GM19455 (cell line): ENCODE results near the gene UBE2S.

Source experiments
- ATAC-seq: cut with Tn5 transposase; IDR thresholded peaks from one replicate; pipeline ENCODE4 v1.9.1; 2021; ENCODE audit not compliant: unreplicated experiment

The UBE2S gene

GRCh38 chr19:55366790-55367189, 40.8 kb downstream of the UBE2S start:
- no peak for ATAC-seq

- ATAC-seq, result no peak
These were observed 41.6 kb downstream of the UBE2S start for GRCh38 chr19:55365964-55366363.

- no peak for ATAC-seq
These were observed 42.3 kb downstream of the UBE2S start for GRCh38 chr19:55365245-55365644.

DNA sequence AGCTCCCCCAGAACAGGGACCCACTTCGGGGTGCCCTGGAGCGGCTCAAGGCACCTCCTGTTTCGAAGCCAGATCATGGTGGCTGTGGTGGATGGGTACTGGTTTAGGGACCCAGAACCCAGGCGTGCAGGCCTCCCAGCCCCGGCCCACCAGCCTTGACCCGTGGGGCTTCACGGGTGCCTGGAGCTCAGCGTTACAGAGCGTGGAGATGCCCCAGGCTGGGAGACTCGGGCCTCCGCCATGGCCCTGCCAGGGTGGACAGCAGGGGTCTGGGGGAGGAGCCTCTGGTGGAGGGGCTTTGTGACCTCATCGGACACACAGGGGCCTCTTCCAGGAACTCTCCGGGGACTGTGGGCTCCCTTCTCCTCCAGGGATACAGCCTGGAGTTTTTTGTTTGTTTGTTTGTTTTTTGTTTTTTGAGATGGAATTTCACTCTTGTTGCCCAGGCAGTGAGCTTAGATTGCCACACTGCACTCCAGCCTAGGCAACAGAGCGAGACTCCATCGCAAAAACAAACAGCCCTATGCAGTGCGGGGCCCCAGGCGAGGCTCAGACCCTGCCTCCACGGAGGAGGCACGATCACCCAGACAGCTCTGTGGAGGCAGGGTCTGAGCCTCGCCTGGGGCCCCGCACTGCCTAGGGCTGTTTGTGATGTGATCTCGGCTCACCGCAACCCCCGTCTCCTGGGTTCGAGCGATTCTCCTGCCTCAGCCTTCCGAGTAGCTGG, 44.4 kb downstream of the UBE2S start, which contains the start of gene GARIN5B:
TSS of gene GARIN5B (minus strand) at position 271 of the 727 bp plus-strand sequence. CDS start at position 77, 194 bp downstream.
- ATAC-seq, result no peak

- ATAC-seq, result no peak
These were observed 45.2 kb downstream of the UBE2S start for GRCh38 chr19:55362174-55362989.

DNA sequence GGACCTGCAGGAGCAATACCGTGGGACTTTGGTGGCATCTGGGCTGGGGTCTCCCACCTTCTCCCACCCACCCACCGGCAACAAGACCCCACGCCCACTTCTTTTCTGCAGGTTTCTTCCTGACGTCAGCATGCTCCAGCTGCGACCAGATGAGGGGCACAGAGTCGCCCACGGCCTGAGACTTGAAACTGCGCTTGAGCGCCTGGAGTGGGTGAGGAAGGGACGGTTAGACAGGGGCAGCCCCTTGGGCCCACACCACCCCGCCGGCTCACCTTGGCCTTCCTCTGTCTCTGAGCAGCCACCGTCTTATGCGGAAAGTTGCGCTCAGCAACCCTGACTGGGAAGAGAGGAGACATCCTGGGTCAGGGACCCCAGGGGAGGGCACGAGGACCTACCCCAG, 46.7 kb downstream of the UBE2S start:
- ATAC-seq, result no peak

DNA sequence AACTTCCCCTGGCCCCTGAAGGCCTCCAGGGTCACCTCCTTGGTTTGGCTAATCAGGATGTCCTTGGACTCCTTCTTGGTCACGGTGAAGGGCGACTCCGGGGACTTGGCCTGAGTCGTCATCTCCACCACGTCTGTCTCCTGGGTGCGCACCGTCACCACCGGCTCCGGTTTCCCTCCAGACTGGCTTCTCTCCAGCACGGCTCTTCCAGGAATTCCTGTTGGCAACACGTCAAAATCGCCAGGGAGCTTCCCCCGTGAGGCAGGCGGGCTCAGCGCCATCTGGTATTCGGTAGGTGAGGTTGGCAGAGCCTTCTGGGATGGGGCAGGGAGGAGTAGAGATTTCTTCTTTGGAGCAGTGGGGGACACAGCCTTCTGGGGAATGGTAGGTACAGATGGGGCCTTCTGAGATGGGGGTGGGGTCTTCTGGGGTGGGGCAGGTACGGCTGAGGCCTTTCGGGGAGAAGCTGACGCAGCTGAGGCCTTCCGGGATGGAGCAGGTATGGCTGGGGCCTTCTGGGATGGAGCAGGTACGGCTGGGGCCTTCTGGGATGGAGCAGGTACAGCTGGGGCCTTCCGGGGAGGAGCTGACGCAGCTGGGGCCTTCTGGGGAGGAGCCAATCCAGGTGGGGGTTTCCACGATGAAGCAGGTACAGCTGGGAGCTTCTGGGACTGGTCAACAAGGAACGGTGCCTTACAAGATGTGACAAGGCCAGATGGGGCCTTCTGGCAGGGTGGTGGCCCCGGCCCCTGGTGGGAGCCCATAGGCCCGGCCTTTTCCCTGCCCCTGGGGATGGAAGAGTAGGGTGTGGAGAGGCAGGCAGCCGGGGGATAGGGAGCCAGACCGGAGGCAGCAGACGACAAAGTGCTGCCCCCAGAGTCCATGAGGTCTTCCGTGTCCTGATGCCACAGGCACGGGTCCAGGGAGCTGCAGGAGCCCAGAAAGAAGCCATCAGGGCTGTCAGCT, 48.4 kb downstream of the UBE2S start:
- ATAC-seq, result no peak

GRCh38 chr19:55358493-55358892, 49.1 kb downstream of the UBE2S start:
- ATAC-seq, result no peak

- ATAC-seq, result no peak
These were observed 52.3 kb downstream of the UBE2S start for GRCh38 chr19:55355213-55355821.

- ATAC-seq, result no peak
These were observed 52.8 kb downstream of the UBE2S start, which contains the start of gene COX6B2 for GRCh38 chr19:55354698-55355212. COX6B2 (minus strand) TSS chr19:55354719; CDS start chr19:55354521, 198 bp downstream.

DNA sequence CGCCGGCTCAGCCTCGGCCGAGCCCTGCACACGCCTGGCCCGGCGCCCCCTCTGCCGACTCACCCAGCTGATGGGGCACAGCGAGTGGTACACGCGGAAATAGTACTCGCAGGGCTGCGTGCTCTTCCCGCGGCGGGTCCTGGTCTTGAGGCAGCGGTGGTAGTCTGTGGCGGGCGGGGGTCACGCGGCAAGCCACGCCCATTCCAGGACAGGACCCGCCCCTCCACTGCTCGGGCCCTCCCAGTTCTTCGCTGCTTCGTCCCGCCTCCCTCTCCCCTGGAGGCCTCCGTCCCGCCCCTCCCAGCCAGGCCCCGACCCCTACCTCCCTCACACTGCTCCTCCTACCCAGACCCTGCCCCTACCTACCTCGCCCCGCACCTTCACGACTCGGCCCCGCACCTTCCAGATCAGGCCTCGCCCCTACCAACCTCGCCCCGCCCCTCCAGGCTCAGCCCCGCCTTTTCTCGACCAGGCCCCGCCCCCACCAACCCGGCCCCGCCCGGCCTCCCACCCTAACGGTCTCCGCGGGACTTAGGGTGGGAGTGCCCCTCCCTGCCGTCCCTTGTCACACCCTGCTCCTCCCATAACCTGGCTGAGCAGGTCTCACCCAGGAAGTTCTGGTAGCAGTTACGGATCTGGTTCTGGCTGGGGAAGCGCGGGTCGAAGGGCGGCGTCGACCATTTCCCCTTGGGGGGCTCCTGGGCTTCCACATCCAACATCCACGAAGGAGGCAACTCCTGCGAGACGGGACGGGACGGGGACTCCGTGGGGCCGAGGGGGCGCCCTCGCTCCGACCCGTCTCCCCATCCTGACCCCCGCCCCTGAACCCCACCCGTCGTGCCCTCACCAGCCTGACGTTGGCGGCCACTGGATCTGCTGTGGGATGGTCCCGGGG, 53.5 kb downstream of the UBE2S start:
- ATAC-seq, result no peak

- ATAC-seq, result no peak
These were observed 54.2 kb downstream of the UBE2S start for GRCh38 chr19:55353356-55353802.

GRCh38 chr19:55352549-55353145, 54.9 kb downstream of the UBE2S start:
- no peak for ATAC-seq

DNA sequence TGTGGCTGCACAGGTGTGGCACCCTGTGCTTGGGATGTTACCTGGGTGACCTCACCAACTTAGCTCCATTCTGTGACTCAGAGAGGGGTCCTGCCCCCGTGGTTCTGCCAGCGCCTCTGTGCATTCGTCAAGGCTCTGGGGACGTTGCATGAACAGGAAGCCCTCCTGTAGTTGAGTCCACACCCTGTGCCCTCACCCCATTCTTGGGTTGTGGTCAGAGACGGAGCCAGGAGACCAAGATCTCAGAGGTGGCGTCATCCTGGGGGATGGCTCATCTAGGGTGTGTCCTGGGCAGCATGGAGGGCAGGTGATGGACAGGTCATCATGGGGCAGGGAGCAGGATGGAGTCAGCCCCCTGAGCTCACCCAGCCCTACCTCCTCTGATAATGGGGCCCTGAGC, 55.5 kb downstream of the UBE2S start:
- ATAC-seq, result no peak

DNA sequence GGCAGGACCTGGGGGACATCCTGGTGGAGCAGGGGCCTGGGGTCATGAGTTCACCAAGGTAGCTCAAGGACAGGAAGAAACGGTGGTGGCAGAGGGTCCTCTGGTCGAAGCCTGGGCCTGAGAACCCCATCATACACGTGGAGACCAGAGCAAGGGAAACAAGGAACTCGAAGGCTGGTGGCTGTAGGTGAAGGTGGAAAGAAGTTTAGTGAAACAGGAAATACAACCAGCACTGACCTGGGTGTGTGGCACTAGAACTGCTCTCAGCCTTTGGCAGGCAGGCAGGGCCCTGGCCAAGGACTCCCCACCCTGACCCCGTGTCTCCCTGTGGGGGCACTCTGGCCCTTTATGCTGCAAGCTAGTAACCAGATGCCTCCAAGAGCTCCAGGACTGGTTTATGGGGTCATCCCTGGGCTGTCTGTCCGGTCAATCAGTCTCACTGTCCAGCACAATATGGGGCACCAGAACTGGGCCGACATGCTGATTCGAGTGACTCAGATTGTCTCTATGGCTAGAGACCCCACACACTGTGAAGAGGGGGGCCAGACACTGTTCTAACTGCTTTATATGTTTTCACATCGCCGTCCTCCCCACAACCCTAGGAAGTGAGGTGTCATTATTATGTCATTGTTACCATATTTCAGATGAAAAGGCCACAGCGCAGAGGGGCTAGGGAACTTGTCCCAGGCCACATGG, 56.8 kb downstream of the UBE2S start:
- ATAC-seq, result no peak
